Measurements from ENCODE around the gene MEOX1.

DNA sequence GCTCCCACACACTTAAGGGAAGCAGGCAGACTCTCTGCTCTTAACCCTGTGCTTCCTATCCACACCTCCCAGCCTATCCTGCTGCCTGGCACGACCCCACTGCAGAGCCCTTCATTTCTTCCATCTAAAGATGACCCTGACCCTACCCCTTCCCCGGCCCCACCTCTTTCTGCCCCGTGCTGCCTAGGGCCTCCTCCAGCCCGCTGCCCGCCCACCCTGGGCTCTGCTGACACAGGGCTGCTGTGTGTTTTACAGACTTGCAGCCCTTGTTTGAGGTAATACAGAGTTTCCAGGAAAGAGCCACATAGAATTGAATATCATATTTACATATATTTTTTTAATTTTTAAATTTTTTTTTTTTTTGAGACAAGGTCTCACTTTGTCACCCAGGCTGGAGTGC is 42.0 kb downstream of the MEOX1 start:
- TF ChIP-seq POLR2A (IDR thresholded peaks at IDR 0.05; ENCODE audit: low read length) (no peak), GATA1 (IDR thresholded peaks at IDR 0.05; ENCODE audit: low read depth, low read length) (no peak)

All from erythroblast (primary cell).